NCI-H510A treated with DMSO at 0.1 percent for 48 hours (cell line): Measurements from ENCODE around the gene NOS3.
A peak's percentile ranks its signal among the peaks of the same experiment; 100 is the strongest.

Experiments used
- DNase-seq: peaks from one replicate; lab custom pipeline; 2025; lab: John Stamatoyannopoulos, UW

NOS3 gene

GRCh38 chr7:150990416-150991186 is at the start of gene NOS3:
Gene NOS3, plus strand, starts transcription at chr7:150991017. Its CDS starts 2,787 bp downstream, at chr7:150993804.
- no peak for DNase-seq

DNA sequence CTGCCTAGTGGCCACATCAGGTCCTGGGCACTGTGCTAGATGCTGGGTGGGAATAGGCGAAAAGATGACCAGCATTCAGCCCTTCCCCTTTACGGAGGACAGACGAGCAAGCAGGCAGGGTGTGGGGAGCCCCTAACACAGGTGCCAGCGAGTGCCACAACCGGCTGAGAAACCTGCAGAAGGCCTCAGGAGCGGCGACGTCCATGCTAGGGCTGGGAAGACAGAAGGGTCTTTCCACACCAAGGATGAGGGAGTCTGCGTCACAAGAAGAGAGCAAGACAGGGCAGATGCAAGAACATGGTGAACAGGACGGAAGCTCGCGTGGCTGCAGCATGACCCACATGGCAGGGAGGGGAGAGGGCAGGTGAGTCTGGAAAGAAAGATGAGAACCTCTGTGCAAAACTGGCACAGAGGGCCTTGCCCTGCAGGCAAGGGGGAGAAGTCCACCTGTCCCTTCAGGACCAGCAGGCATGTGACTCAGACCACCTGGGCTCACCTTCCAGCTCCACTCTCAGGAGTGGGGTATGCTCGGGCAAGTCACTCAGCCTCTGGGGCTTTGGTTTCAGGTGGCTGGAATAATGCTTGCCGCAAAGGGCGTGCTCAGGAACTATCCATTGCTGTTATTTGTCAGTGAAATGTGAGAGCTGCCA is 49.3 kb upstream of the NOS3 start:
- no peak for DNase-seq

DNA sequence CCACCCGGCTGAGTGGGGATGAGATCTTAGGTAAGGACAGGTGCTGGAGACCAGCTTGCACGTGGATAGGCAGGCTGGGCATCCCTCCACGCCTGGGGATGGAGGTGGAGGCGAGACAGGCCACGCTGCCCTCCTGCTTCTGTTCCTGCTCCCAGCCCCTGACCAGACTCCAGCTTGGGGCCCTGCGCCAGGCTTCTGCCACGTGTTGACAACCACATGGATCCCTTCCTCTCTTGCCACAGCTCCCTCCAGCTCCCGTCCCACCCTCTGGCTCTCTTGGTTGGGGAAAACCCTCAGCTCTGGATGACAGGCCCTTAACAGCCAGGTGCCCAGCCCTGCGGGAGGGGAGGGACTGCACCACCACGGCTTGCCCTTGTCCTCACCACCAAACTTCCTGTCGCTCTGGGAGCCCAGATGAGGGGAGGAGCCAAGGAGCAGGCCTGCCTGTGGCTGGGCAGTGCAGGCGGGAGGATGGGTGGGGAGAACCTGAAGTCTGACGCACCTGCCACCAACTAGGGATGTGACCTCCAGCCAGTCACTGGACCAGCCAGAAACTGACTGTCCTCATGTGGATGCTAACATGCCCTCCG is 48.7 kb upstream of the NOS3 start:
- DNase-seq = peak; percentile 76

DNA sequence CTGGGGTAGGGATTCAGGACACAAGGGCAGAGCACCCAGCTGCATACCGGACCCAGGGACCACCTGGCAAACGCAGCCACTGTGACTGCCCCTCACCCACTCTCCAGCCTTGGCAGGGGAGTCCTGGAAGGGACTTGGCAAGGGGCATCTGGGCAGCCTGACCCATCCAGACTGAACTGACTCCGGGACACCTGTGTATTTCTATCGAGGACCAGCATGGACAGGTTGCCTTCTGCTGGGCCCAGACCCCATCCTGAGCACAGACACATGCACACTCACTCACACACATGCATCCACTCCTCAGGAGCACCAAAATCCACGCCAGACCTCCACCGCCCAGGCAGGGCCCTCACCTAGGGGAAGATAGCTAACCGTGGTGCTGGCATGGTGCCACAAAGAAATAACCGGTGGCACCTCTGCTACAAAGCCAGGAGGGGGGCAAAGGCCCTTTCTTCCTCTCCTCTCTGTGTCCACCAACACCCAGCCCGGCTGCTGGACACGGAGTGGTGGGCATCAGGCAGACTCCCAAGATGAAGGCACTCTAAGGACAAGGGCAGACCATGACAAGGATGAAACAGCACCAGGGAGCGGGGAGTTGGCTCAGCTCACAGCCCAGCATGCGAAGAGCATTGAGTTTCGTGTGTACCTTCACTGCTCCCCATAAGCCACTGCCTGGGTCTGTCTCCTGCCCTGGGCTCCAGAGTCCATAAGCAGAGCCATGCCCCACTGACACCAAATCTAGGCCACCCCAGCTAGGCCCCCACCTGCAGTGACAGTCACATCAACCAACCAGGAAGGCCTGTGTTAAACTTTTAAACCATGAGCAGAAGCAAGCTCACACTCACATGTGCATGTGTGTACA is 48.0 kb upstream of the NOS3 start:
- no peak for DNase-seq

GRCh38 chr7:150943453-150943814 is 47.4 kb upstream of the NOS3 start:
- no peak for DNase-seq

GRCh38 chr7:150944066-150945042 is 46.5 kb upstream of the NOS3 start:
- DNase-seq = no peak

- DNase-seq = no peak
Observed at GRCh38 chr7:150945171-150945852, 45.5 kb upstream of the NOS3 start.

DNA sequence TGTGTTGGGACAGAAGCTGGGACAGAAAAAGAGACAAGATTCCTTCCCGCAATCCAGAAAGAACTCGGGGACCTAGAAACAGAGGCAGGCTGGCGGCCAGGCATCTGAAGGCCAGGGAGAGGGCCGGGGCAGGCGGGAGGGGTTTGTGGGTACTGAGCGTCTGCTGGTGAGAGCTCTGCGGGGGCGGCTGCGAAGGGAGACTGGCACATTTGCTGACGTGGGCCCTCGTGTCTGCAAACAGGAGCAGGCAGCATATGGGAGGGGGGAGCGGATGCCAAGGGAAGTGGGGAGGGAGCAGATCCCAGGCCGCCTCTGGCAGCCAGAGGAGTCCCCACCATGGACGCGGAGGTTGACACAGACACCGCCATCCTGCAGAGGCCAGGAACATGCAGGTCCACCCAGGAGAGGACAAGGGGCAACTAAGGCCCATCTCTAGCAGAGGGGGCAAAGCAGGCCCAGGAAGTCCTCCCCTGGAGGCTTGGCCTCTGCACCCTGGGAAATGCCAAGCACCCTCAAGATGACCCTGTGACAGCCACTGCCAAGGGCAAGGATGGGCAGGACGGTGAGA is 44.9 kb upstream of the NOS3 start:
- no peak for DNase-seq

DNA sequence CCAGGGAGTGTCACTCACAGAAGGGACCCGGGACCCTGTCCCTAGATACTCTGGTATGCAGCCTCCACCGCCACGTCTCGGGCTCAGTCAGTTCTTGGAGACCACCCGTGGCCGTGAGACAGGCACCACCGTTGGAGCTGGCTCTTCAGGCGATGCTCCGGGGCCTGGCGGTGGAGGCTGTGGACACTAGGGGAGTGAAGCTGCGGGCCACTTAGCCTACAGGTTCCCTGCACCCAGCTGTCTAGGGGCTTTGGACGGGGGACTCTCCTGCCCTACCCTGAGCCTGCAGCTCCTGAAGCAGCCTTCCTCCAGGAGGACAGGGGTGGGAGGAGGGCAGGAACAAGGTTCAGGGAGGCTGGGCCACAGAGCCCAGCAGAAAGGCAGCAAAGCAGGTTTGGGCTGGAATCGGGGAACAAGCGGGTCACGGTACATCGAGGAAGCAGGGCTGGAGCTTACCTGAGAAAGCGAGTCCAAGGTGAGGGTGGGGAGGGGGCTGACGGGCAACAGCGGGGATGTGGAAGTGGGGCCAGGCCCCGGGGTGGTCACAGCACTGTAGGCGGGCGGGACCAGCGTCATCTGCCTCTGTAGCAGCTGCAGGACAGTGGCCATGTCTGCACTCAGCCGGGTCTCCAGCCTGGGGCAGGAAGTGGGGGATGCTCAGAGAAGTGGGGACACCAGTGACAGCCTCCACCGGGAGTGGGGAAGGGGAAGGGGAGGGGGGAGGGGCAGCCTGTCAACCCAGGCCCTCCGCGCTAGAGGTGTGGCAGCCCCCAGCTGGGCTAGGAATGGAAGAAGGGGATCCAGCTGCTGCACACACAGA is 44.2 kb upstream of the NOS3 start:
- DNase-seq = no peak

- DNase-seq = no peak
Observed at GRCh38 chr7:150947241-150947745, 43.5 kb upstream of the NOS3 start.

- no peak for DNase-seq
Observed at GRCh38 chr7:150947761-150948651, 42.8 kb upstream of the NOS3 start.

GRCh38 chr7:150948791-150949251 is 42.0 kb upstream of the NOS3 start:
- DNase-seq = no peak

- DNase-seq = no peak
Observed at GRCh38 chr7:150949564-150949963, 41.3 kb upstream of the NOS3 start.

DNA sequence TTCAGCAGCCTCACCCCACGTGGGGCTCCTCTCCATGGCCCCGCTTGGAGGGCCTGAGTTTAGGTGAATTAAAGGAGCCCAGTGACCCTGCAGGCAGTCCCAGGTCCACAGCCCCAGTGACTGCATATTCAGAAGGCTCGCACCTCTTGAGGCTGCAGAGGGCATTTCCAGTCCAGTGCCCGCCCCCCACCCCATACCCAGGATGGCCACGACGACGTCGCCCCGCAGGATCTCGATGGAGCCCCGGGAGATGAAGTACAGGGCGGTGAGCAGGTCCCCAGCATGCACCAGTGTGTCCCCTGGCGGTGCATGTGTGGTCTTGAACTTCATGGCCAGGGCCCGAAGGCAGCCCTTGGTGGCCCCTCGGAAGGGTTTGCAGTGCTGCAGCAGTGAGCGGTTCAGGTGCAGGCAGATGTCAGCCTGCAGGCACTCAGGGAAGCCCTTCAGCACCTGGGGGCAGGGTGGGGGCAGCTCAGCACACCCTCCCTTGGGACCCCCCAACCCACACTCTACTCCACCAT is 40.8 kb upstream of the NOS3 start:
- DNase-seq = no peak

DNA sequence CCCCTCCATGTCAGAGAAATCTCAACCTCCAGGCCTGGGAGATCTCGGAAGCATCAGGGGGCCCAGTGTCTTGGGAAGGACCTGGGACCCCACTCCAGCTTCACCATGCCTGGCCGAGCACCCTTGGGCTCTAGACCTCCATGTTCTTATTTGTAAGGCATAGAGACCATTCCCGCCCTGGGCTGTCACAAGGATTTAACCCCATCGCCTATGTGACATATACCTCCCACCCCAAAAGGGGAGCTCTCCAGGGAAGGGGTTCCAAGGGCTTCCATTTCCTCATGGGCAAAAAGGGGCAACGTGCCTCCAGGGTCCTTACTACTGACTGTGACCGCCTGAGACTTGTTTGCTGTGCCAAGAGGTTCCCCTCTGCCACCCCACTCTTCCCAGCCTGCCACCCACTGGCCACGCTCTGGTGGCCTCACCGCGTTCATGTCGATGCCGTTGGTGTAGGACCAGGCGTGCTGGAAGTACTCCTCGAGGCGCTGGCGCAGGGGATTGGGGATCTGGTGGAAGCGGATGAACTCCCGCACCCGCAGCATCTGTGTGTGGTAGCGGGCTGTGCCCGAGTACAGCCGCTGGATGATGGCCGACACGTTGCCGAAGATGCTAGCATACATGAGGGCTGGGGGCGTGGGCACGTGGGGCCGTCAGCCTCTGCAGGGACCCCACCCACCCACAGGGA is 40.2 kb upstream of the NOS3 start:
- DNase-seq = no peak

- no peak for DNase-seq
Observed at GRCh38 chr7:150951181-150951520, 39.7 kb upstream of the NOS3 start.

- no peak for DNase-seq
Observed at GRCh38 chr7:150951521-150951920, 39.3 kb upstream of the NOS3 start.
